ENCODE results near the gene PHLDB2.

Gene PHLDB2

GRCh38 chr3:111892070-111892469, 33.0 kb downstream of the PHLDB2 start:
- TF ChIP-seq SPI1 (IDR thresholded peaks at IDR 0.05; ENCODE audit: low read depth, low read length) (no peak), POLR2A (IDR thresholded peaks at IDR 0.05; ENCODE audit: low read depth, low read length) (no peak), POU2F2 (IDR thresholded peaks at IDR 0.05; ENCODE audit: low read depth, low read length) (no peak), POLR2AphosphoS5 (IDR thresholded peaks at IDR 0.05; ENCODE audit: low read depth, low read length) (no peak), TAF1 (IDR thresholded peaks at IDR 0.05; ENCODE audit: low read depth, low read length) (no peak), PAX5 (IDR thresholded peaks at IDR 0.05; ENCODE audit: insufficient read depth, low read length, severe bottlenecking) (no peak)
- DNase-seq (ENCODE audit: insufficient read length, low spot score) (no peak), FAIRE-seq (no peak)

GRCh38 chr3:111895071-111895470, 36.0 kb downstream of the PHLDB2 start:
- TF ChIP-seq SPI1 (IDR thresholded peaks at IDR 0.05; ENCODE audit: low read depth, low read length) (no peak), POLR2AphosphoS5 (IDR thresholded peaks at IDR 0.05; ENCODE audit: low read depth, low read length) (no peak), TAF1 (IDR thresholded peaks at IDR 0.05; ENCODE audit: low read depth, low read length) (no peak), PAX5 (IDR thresholded peaks at IDR 0.05; ENCODE audit: insufficient read depth, low read length, severe bottlenecking) (no peak)
- FAIRE-seq (no peak), DNase-seq (ENCODE audit: insufficient read length, low spot score) (no peak)

- FAIRE-seq (no peak), DNase-seq (ENCODE audit: insufficient read length, low spot score) (no peak)
- TF ChIP-seq POU2F2 (IDR thresholded peaks at IDR 0.05; ENCODE audit: low read depth, low read length): no peak
- no peak for TF ChIP-seq SPI1 (IDR thresholded peaks at IDR 0.05; ENCODE audit: low read depth, low read length)
- no peak for TF ChIP-seq POLR2AphosphoS5 (IDR thresholded peaks at IDR 0.05; ENCODE audit: low read depth, low read length)
- TF ChIP-seq TAF1 (IDR thresholded peaks at IDR 0.05; ENCODE audit: low read depth, low read length): no peak
- TF ChIP-seq POLR2A (IDR thresholded peaks at IDR 0.05; ENCODE audit: low read depth, low read length): no peak
- no peak for TF ChIP-seq PAX5 (IDR thresholded peaks at IDR 0.05; ENCODE audit: insufficient read depth, low read length, severe bottlenecking)
These were observed 40.9 kb downstream of the PHLDB2 start for GRCh38 chr3:111899966-111900365.

GRCh38 chr3:111901637-111902036, 42.6 kb downstream of the PHLDB2 start:
- DNase-seq (ENCODE audit: insufficient read length, low spot score) (no peak), FAIRE-seq (no peak)
- no peak for TF ChIP-seq POU2F2 (IDR thresholded peaks at IDR 0.05; ENCODE audit: low read depth, low read length)
- TF ChIP-seq POLR2AphosphoS5 (IDR thresholded peaks at IDR 0.05; ENCODE audit: low read depth, low read length): no peak
- no peak for TF ChIP-seq TAF1 (IDR thresholded peaks at IDR 0.05; ENCODE audit: low read depth, low read length)
- no peak for TF ChIP-seq SPI1 (IDR thresholded peaks at IDR 0.05; ENCODE audit: low read depth, low read length)

- DNase-seq (ENCODE audit: insufficient read length, low spot score): no peak
- TF ChIP-seq TAF1 (IDR thresholded peaks at IDR 0.05; ENCODE audit: low read depth, low read length) (no peak), POLR2A (IDR thresholded peaks at IDR 0.05; ENCODE audit: low read depth, low read length) (no peak), POU2F2 (IDR thresholded peaks at IDR 0.05; ENCODE audit: low read depth, low read length) (no peak), PAX5 (IDR thresholded peaks at IDR 0.05; ENCODE audit: insufficient read depth, low read length, severe bottlenecking) (no peak), POLR2AphosphoS5 (IDR thresholded peaks at IDR 0.05; ENCODE audit: low read depth, low read length) (no peak), SPI1 (IDR thresholded peaks at IDR 0.05; ENCODE audit: low read depth, low read length) (no peak)
- no peak for FAIRE-seq
These were observed 43.5 kb downstream of the PHLDB2 start for GRCh38 chr3:111902534-111902933.

GRCh38 chr3:111903067-111903511, 44.0 kb downstream of the PHLDB2 start:
- FAIRE-seq: no peak
- DNase-seq (ENCODE audit: insufficient read length, low spot score): no peak
- no peak for TF ChIP-seq TAF1 (IDR thresholded peaks at IDR 0.05; ENCODE audit: low read depth, low read length)
- no peak for TF ChIP-seq PAX5 (IDR thresholded peaks at IDR 0.05; ENCODE audit: insufficient read depth, low read length, severe bottlenecking)
- TF ChIP-seq POLR2AphosphoS5 (IDR thresholded peaks at IDR 0.05; ENCODE audit: low read depth, low read length): no peak
- no peak for TF ChIP-seq POU2F2 (IDR thresholded peaks at IDR 0.05; ENCODE audit: low read depth, low read length)
- TF ChIP-seq SPI1 (IDR thresholded peaks at IDR 0.05; ENCODE audit: low read depth, low read length): no peak
- no peak for TF ChIP-seq POLR2A (IDR thresholded peaks at IDR 0.05; ENCODE audit: low read depth, low read length)

- no peak for TF ChIP-seq PAX5 (IDR thresholded peaks at IDR 0.05; ENCODE audit: insufficient read depth, low read length, severe bottlenecking)
- no peak for TF ChIP-seq POLR2A (IDR thresholded peaks at IDR 0.05; ENCODE audit: low read depth, low read length)
- no peak for TF ChIP-seq SPI1 (IDR thresholded peaks at IDR 0.05; ENCODE audit: low read depth, low read length)
- no peak for TF ChIP-seq POU2F2 (IDR thresholded peaks at IDR 0.05; ENCODE audit: low read depth, low read length)
- no peak for TF ChIP-seq POLR2AphosphoS5 (IDR thresholded peaks at IDR 0.05; ENCODE audit: low read depth, low read length)
- no peak for TF ChIP-seq TAF1 (IDR thresholded peaks at IDR 0.05; ENCODE audit: low read depth, low read length)
- FAIRE-seq: no peak
- DNase-seq (ENCODE audit: insufficient read length, low spot score): no peak
These were observed 45.5 kb downstream of the PHLDB2 start for GRCh38 chr3:111904376-111905241.

GRCh38 chr3:111906656-111907055, 47.6 kb downstream of the PHLDB2 start:
- TF ChIP-seq PAX5 (IDR thresholded peaks at IDR 0.05; ENCODE audit: insufficient read depth, low read length, severe bottlenecking): no peak
- TF ChIP-seq TAF1 (IDR thresholded peaks at IDR 0.05; ENCODE audit: low read depth, low read length): no peak
- TF ChIP-seq POU2F2 (IDR thresholded peaks at IDR 0.05; ENCODE audit: low read depth, low read length): no peak
- no peak for TF ChIP-seq POLR2A (IDR thresholded peaks at IDR 0.05; ENCODE audit: low read depth, low read length)
- no peak for TF ChIP-seq SPI1 (IDR thresholded peaks at IDR 0.05; ENCODE audit: low read depth, low read length)
- TF ChIP-seq POLR2AphosphoS5 (IDR thresholded peaks at IDR 0.05; ENCODE audit: low read depth, low read length): no peak
- DNase-seq (ENCODE audit: insufficient read length, low spot score) (no peak), FAIRE-seq (no peak)

GRCh38 chr3:111907151-111907550, 48.1 kb downstream of the PHLDB2 start:
- FAIRE-seq (no peak), DNase-seq (ENCODE audit: insufficient read length, low spot score) (no peak)
- TF ChIP-seq TAF1 (IDR thresholded peaks at IDR 0.05; ENCODE audit: low read depth, low read length) (no peak), POLR2AphosphoS5 (IDR thresholded peaks at IDR 0.05; ENCODE audit: low read depth, low read length) (no peak), POLR2A (IDR thresholded peaks at IDR 0.05; ENCODE audit: low read depth, low read length) (no peak), PAX5 (IDR thresholded peaks at IDR 0.05; ENCODE audit: insufficient read depth, low read length, severe bottlenecking) (no peak), POU2F2 (IDR thresholded peaks at IDR 0.05; ENCODE audit: low read depth, low read length) (no peak), SPI1 (IDR thresholded peaks at IDR 0.05; ENCODE audit: low read depth, low read length) (no peak)

Data from GM12891 (cell line).